Posterior cingulate gyrus (tissue), 11 donors: ENCODE data around the gene MAP10.

Source experiments
- DNase-seq, 10 donors: peaks; one replicate each; pipeline versions ENCODE4 v3.0.0 to v3.0.0-alpha.2; 2020 to 2021; ENCODE audit warnings: mixed read lengths in 3 of 10
- intact Hi-C: fragments of 100-400 bp; cut with DNase I; formaldehyde crosslinking; loops from one replicate; pipeline ENCODE4 v1.15.1; 2023

MAP10 gene

GRCh38 chr1:232795497-232796053 is 9.6 kb upstream of the MAP10 start:
- intact Hi-C loops, result no loop called here
- DNase-seq, result no peak

- intact Hi-C loops, result no loop called here
- no peak for DNase-seq
Measured at GRCh38 chr1:232797856-232798510, 7.2 kb upstream of the MAP10 start.

GRCh38 chr1:232798920-232799319 is 6.3 kb upstream of the MAP10 start:
- DNase-seq, result no peak
- intact Hi-C loops, result no loop called here

- intact Hi-C loops, result loop anchor here (10.0 kb wide), 1 partner anchor 149 kb away; the partner anchor contains the start of gene NTPCR
- DNase-seq, result no peak
Measured at GRCh38 chr1:232806186-232806510, 932 bp downstream of the MAP10 start.

GRCh38 chr1:232810856-232811255 is 5.6 kb downstream of the MAP10 start:
- intact Hi-C loops, result no loop called here
- DNase-seq, result no peak

- intact Hi-C loops, result no loop called here
- DNase-seq, result no peak
Measured at GRCh38 chr1:232812560-232812959, 7.3 kb downstream of the MAP10 start.

GRCh38 chr1:232813097-232813496 is 7.9 kb downstream of the MAP10 start:
- no peak for DNase-seq

GRCh38 chr1:232813760-232814159 is 8.5 kb downstream of the MAP10 start:
- intact Hi-C loops, result no loop called here
- DNase-seq, result no peak

More at GRCh38 chr1:232813097-232813496, 7.9 kb downstream of the MAP10 start:
- intact Hi-C loops, result no loop called here

GRCh38 chr1:232816324-232816723 is 11.1 kb downstream of the MAP10 start:
- intact Hi-C loops, result no loop called here
- DNase-seq, result no peak

- DNase-seq, result no peak
- intact Hi-C loops, result no loop called here
Measured at GRCh38 chr1:232818040-232818439, 12.8 kb downstream of the MAP10 start.

- intact Hi-C loops, result no loop called here
- DNase-seq, result no peak
Measured at GRCh38 chr1:232820431-232820830, 15.2 kb downstream of the MAP10 start.

GRCh38 chr1:232822530-232822929 is 17.3 kb downstream of the MAP10 start:
- no peak for DNase-seq
- intact Hi-C loops, result no loop called here

GRCh38 chr1:232826318-232826717 is 21.1 kb downstream of the MAP10 start:
- intact Hi-C loops, result no loop called here

GRCh38 chr1:232830661-232831060 is 25.4 kb downstream of the MAP10 start:
- intact Hi-C loops, result no loop called here
- no peak for DNase-seq

More at GRCh38 chr1:232826318-232826717, 21.1 kb downstream of the MAP10 start:
- DNase-seq, result no peak

GRCh38 chr1:232831895-232832294 is 26.7 kb downstream of the MAP10 start:
- no peak for DNase-seq
- intact Hi-C loops, result no loop called here

GRCh38 chr1:232834066-232834465 is 28.9 kb downstream of the MAP10 start:
- no peak for DNase-seq
- intact Hi-C loops, result no loop called here

GRCh38 chr1:232835166-232835565 is 29.9 kb downstream of the MAP10 start:
- intact Hi-C loops, result no loop called here
- no peak for DNase-seq

GRCh38 chr1:232837087-232837486 is 31.9 kb downstream of the MAP10 start:
- intact Hi-C loops, result no loop called here
- no peak for DNase-seq

GRCh38 chr1:232841823-232842565 is 36.8 kb downstream of the MAP10 start:
- intact Hi-C loops, result no loop called here
- DNase-seq, result no peak

GRCh38 chr1:232844791-232845190 is 39.6 kb downstream of the MAP10 start:
- DNase-seq, result no peak
- intact Hi-C loops, result no loop called here

GRCh38 chr1:232845406-232845955 is 40.3 kb downstream of the MAP10 start:
- intact Hi-C loops, result no loop called here
- DNase-seq, result no peak

- DNase-seq, result no peak
- intact Hi-C loops, result no loop called here
Measured at GRCh38 chr1:232851532-232851931, 46.3 kb downstream of the MAP10 start.
